Stimulated activated CD8-positive, alpha-beta memory T cell treated with anti-CD3 and anti-CD28 coated beads, Interleukin-12 subunit alpha, Interleukin-12 subunit beta, amount 100 ng/mL, for 24 hours (primary cell): ENCODE measurements around the gene PIEZO1.
A peak's percentile ranks its signal among the peaks of the same experiment; 100 is the strongest.

Source experiments
- DNase-seq: peaks from one replicate; pipeline ENCODE4 v3.0.0-alpha.2; 2020; ENCODE audit errors: extremely low read depth

PIEZO1 gene

DNA sequence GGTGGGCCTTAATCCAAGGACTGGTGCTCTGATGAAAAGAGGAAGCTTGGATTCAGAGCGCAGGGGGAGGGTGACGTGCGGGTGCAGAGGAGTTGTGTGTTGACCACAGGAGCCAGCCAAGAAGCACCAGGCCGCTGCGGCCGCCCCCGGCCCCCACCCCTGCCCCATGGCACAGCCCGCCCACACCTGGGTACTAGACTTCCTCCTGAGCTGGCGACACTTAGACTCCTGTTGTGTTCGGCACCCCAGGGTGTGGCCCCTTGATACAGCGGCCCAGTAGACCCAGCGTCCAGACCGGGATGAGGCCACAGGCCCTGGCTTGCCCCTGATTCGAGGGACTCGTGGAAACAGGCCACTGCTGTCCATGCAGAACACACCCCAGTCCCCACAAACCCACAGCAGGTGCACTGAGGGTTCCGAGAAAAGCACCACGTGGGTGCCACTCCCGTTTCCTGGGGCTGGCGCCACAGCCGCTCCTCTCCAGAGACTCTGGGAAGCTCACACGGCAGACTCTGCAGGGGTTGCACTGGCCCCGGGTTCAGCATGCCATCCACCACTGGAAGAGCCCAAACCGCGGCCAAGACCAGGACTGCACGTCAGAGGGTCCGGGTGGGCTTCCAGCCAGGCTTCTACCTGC lies 93.0 kb downstream of the PIEZO1 start:
- no peak for DNase-seq

GRCh38 chr16:88691129-88691813 lies 93.7 kb downstream of the PIEZO1 start:
- no peak for DNase-seq

DNA sequence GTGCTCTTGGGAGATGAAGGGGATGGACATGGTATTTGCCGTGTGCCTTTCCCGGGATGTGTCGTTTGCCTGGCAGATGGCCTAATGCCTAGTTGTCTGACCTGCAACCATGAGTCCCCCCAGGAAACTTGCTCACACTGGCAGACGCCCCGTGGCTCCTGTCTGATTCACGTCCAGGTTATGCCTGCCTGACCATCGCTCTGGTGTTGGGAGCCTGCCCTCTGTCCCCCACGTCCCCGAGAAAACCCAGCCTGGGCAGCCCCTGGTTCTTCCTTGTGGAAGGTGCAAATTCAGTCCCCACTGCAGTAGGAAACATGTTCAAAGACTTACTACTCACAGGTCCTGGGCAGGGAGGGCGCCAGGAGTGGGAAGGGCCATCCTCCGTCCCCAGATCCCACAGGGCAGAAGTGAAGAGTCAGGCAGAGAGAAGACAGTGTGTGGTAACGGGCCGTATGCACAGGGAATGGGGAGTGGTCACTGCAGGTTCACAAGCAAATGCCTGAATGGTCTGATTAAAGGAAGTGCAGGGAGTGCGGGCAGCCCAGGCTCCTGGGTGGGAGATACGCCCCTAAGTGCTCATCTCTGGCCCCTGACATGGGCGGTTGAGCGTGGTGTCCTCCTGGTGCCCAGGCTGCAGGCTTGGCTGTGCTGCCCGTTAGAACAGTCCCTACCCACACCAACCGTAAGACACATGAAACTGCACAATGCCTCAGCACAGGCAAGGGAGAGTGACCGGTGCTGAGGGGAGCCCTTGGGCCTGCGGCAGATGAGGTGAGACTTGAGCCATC lies 94.5 kb downstream of the PIEZO1 start:
- DNase-seq: no peak

- no peak for DNase-seq
Observed at GRCh38 chr16:88688013-88688778, 96.8 kb downstream of the PIEZO1 start.

GRCh38 chr16:88687676-88688012 lies 97.4 kb downstream of the PIEZO1 start:
- no peak for DNase-seq

DNA sequence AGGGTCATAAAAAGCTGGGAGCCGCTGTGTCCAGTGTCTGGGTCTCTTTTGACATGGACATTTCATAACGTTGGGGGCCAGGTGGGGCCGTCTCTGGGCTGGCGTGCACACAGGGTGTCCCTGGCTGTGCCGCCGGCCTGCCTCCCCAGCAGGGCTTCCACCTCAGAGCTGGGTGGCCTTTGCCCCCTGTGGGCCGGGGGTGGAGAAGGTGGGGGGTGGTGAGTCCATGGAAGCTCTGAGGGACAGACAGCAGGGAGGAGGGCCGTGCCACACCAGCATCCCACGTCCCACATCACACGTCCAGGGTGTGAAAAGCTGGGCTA lies 97.8 kb downstream of the PIEZO1 start:
- no peak for DNase-seq

DNA sequence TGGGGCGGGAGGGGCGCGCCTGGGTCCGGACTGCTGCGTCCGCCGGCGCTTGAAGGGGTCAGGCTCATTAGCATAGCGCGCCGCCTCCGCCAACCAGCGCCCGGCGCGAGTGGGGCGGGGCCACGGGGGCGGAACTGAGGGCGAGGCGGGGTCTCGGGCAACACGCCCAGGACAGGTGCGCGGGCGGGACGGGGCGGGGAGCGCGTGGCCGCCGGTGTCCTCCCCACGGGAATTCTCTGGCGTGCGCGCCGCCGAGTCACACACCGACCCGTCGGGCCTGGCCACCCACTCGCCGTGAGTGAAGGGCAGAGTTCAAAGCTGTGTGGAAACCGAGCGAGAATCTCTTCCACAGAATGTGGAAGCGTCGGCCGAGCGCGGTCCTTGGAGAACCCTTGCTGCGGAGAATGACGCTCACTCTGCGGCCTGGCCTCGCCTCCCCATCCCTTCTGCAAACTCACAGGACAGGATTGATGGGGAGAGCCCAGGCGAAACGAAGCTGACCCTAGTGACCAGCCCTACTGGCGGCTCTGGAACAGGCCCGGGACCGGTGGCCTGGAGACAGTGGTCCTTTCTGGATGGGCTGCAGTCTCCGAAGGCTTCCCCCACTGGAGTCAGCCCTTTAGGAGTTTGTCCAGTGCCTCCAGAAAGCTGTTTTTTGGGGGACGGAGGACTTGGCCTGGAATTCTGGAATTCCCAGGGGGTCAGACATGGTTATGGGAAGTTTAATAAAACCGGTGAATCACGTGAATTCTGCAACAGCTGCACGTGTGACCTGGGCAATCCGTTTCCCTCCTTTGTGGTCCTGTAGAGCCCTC lies 98.4 kb downstream of the PIEZO1 start, which contains the start of gene SNAI3:
SNAI3 (minus strand) TSS at position 69 of the 815 bp plus-strand sequence. CDS start 101 bp downstream, outside the sequence.
- peak; percentile 67 for DNase-seq

GRCh38 chr16:88686062-88686438 lies 99.0 kb downstream of the PIEZO1 start:
- DNase-seq: no peak

DNA sequence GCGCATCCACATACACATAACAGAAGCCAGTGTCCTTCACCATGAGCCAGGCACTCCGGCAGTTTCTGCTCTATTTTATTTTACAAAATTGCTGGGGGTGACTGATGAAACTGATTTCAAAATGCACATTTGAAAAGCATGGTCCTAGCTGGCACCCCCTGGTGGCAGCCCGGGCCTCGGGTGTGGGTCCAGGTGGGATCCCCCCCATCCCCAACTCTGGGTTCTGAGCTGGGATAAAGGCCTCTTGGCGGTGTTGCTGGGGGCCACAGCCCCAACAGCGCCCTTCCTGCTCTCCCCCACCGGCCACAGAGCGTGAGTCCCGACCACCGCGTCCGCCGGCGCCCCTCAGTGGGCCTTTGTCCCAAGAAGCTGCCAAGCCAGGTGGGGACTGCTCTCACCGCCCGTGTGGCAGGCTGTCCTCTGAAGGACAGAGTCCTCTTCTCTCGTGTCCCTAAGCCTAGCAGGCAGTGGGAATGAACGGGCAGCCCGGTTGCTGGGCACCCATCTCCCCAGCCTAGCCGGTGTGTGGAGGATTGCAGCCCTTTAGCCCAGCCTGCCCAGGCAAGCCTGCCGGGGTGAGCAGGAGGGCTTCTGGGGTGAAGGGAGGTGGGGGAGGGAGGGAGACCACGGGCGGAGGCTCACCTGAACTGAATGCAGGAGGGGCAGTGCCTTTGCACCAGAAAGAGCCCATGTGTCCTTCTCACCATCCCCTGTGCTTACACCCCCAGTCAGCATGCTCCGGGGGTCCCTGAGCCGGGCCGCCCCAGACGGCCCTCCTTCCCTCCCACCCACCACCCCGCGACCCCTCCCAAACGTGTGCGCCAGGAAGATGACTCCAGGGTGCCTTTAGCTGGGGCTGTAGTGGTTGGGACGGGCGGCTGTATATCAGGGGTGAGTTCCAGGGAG lies 99.6 kb downstream of the PIEZO1 start:
- DNase-seq: no peak

DNA sequence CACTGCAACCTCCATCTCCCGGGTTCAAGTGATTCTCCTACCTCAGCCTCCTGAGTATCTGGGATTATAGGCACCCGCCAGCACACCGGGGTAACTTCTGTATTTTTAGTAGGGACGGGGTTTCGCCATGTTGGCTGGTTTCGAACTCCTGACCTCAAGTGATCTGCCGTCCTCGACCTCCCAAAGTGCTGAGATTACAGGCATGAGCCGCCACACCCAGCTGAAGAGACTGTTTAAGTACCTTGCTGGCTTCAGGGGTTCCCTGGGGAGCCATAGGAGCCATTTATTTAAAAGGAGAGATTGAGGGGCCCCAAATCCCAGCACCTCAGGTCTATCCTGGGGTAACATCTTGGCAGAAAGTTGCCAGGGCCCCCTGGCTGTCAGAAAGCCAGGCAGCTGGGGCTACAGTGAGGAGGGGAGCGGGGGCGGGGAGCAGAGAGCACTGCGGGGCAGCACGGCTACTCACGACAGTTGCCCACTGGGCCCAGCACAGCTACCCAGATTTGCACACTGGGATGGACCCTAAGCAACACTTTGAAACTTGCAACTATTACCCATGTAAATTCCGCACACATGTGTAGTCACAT lies 100.4 kb downstream of the PIEZO1 start:
- no peak for DNase-seq

DNA sequence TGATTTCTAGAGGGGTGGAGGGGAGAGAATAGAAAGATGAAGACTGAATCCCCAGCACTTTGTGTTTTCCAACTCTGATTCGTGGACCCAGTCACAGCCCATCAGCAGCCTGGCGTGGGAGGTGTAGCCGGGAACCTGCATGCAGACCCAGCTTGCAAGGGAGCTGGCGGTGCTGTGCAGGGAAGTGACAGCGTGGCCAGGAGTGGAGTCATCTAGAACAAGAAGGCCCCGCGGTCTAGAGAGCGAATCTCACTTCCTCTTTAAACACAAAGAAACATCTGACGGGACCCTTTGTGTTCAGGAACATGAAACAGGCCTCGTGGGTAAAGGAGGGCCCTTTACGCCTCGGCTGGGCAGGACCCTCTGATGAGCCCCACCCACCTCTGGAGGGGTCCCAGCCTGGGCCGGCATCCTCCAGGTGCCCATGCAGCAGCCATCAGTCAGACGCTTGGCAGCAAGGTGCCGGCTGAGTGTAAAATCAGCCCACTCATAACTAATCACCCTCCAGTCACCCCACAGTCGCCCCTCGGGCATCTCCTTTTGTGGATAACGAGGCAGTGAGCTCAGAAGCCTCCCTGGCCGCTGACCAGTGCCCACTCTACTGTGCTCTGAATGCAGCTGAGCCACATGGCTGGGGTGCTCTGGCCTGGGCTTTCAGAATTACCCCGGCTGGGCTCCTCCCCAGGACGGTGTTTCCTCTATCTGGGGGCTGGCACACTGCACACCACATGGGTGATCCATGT lies 103.1 kb downstream of the PIEZO1 start:
- DNase-seq: no peak

GRCh38 chr16:88681084-88681680 lies 103.8 kb downstream of the PIEZO1 start:
- no peak for DNase-seq

DNA sequence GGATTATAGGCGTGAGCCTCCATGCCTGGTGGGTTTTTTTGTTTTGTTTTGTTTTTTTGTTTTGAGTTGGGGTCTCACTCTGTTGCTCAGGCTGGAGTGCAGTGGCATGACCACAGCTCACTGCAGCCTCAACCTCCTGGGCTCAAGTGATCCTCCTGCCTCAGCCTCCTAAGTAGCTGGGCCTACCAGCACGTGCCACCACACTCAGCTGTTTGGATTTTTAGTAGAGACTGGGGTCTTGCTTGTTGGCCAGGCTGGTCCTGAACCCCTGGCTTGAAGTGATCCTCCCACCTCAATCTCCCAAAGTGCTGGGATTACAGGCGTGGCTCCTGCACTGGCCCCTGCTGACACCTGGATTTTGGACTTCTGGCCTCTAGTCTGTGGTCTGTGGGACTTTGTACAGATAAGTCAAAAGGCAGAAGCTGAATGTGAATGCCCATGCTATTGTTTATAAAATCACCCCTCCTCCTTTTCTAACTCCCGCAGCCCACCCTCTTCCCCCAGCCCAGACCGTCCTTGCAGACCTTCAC lies 104.4 kb downstream of the PIEZO1 start:
- DNase-seq: no peak

DNA sequence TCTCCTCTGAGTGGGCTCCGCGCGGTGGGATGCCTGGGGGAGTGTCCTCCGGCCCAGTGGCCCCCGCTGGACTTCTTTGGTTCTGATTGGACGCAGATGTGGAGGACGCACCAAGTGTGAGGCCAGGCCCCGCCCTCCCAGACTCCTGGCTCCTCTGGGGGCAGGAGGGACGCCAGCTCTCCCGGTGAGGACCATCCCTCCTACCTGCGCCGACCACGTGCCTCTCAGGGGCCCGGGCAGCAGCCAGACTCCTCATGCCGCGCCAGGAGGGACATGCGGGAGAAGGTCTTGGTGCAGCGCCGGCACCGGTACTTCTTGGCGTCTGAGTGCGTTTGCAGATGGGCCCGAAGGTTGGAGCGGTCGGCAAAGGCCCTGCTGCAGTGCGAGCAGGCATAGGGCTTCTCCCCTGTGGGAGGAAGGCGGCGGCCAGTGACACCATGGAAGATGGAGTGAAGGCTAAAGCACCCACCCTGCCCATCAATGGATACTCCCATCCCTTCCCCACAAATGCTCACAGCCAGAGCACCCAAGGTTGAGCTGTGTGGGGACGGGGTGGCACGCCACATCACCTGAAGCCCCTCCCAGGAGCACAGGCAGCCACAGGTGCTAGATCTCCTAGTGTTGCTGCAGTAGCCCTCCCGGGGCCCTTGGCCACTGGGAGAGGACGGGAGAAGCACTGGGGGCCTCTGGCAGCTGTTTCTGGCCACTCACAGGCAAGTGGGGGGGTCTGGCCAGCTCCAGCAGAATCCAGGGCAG lies 106.6 kb downstream of the PIEZO1 start:
- DNase-seq: no peak

- DNase-seq: no peak
Observed at GRCh38 chr16:88677721-88678120, 107.3 kb downstream of the PIEZO1 start.

- DNase-seq: no peak
Observed at GRCh38 chr16:88676502-88677242, 108.3 kb downstream of the PIEZO1 start.

DNA sequence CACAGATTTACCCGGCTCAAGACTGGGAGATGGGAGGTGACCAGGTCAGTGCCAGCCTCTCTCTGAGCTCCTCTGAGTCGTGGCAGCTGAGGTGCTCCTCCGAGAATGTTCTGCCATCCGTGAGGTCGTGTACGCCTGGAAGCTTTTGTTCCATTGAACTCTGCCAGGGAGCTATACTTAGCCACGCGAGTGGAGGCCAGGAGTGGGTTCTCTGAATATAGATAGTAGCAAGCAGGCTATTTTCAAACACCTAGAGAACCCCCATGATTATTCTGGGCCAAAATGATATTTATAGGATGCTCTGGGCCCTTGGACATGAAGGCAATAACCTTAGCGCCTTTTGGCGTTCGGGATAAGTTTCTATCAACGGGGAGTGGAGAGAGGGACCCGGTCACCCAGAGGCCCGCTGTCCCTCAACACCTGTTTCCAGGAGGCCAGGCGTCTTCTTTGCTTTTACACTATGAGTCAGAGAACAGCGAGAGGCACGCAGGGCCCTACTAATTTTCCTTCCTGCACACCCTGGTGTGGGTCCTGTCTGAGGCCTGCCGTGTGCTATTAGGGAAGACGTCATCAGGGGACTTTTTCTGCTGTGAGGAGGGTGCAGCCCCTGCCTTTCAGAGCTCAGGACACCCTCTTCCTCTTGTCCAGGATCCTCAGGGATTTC lies 111.2 kb downstream of the PIEZO1 start:
- no peak for DNase-seq
